VCaP (cell line): ENCODE measurements around the gene PELI2.

Experiments used
- H3K27ac ChIP-seq: fragments of 450-650 bp; 2 replicates; pipeline ENCODE4 v1.5.1; 2017
- TF ChIP-seq, protein P1 (sequence below): fragments of 450-650 bp; conservative IDR thresholded peaks from 2 replicates; pipeline ENCODE4 v1.5.1; 2017; ENCODE audit warnings: mild to moderate bottlenecking, moderate library complexity

Gene PELI2

DNA sequence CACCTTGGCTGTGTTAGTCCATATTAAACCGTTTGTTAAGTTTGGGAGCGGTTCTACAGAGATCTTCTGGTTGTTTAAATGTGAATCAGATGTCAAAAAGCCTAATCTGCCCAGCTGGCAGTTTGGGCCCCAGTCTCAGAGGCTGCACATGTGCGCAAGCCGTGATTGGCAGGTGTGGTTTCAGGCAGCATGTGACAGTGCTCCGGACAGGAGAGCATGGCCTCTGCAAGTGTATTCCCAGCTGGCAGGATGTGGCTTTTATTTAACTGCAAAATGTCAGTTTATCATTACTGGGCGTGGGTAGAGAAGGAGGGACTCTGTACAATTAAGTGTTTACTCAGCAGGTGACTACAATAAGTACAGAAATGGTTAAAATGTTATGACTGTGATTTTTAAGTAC lies 77.5 kb downstream of the PELI2 start:
- no peak overlapping the region for H3K27ac ChIP-seq
- TF ChIP-seq, protein P1, sequence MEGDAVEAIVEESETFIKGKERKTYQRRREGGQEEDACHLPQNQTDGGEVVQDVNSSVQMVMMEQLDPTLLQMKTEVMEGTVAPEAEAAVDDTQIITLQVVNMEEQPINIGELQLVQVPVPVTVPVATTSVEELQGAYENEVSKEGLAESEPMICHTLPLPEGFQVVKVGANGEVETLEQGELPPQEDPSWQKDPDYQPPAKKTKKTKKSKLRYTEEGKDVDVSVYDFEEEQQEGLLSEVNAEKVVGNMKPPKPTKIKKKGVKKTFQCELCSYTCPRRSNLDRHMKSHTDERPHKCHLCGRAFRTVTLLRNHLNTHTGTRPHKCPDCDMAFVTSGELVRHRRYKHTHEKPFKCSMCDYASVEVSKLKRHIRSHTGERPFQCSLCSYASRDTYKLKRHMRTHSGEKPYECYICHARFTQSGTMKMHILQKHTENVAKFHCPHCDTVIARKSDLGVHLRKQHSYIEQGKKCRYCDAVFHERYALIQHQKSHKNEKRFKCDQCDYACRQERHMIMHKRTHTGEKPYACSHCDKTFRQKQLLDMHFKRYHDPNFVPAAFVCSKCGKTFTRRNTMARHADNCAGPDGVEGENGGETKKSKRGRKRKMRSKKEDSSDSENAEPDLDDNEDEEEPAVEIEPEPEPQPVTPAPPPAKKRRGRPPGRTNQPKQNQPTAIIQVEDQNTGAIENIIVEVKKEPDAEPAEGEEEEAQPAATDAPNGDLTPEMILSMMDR = no peak

DNA sequence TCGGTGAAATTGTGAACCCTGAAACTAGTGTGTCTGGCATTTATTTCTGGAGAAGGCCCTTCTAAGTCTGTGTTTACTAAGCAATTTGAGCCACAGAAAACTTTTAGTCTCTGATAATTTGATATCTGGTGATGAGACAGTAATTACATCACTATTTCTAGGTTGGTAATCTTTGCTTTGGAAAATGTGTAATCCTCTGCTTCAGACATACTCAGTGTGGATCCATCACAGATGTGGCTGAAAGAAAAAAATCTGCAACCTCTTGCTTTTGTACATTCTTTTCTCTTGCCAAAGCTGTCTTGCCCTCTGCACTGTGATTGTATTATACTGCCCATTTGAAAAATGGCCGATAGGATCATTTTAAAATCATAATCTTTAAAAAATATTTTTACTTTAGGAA lies 78.1 kb downstream of the PELI2 start:
- TF ChIP-seq, protein P1 = no peak
- no peak overlapping the region for H3K27ac ChIP-seq

- TF ChIP-seq, protein P1 = no peak
- no peak overlapping the region for H3K27ac ChIP-seq
These were observed 78.9 kb downstream of the PELI2 start for GRCh38 chr14:56197150-56197549.

DNA sequence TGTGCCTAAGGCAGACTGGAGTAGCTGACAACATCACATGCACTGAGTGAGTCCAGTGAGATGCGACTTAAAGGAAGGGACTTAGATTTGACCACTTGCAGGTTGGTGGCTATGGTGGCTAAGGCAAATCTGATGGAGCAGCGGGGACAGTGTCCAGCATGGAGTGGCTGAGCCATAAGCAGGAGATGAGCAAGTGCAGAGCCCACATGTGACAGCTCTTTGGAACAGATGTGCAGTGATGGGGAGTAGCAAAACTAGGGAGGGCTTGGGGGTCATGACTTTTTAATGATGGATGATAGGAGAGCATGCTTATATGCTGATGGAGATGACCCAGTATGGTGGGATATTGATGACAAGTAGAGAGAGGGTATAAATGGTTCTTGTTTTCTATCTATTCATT lies 80.2 kb downstream of the PELI2 start:
- no peak overlapping the region for H3K27ac ChIP-seq
- TF ChIP-seq, protein P1 = no peak

- TF ChIP-seq, protein P1 = no peak
- H3K27ac ChIP-seq = no peak overlapping the region
These were observed 81.1 kb downstream of the PELI2 start for GRCh38 chr14:56199095-56199981.

GRCh38 chr14:56199982-56200577 lies 81.9 kb downstream of the PELI2 start:
- TF ChIP-seq, protein P1 = no peak
- no peak overlapping the region for H3K27ac ChIP-seq

DNA sequence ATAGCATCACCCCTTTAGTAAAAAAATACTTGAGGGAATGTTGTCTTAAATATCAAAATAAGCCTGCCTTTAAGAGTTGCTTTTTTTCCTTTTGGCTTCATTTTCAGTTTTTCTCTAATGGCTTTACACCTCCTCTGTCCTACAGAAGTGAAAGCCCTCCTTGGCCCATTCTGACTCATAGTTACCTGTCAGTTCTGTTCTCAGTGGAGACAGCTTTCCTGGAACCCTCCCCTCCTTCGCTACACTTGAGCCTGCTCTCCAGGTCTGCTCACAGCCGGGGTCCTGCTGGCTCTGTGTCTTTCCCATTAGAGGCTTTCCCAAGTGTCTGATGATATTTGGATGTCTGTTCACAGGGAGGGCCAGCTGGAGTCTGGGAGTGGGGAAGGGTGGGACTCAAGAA lies 84.0 kb downstream of the PELI2 start:
- H3K27ac ChIP-seq = no peak overlapping the region
- TF ChIP-seq, protein P1 = no peak
